HG02981 (cell line): ENCODE data around the gene MEGF11.
A peak's percentile ranks its signal among the peaks of the same experiment; 100 is the strongest.

ENCODE experiments used
- ATAC-seq: cut with Tn5 transposase; IDR thresholded peaks from one replicate; pipeline ENCODE4 v1.9.1; 2021; ENCODE audit warnings: mild to moderate bottlenecking, moderate library complexity; ENCODE audit not compliant: unreplicated experiment

Gene MEGF11

DNA sequence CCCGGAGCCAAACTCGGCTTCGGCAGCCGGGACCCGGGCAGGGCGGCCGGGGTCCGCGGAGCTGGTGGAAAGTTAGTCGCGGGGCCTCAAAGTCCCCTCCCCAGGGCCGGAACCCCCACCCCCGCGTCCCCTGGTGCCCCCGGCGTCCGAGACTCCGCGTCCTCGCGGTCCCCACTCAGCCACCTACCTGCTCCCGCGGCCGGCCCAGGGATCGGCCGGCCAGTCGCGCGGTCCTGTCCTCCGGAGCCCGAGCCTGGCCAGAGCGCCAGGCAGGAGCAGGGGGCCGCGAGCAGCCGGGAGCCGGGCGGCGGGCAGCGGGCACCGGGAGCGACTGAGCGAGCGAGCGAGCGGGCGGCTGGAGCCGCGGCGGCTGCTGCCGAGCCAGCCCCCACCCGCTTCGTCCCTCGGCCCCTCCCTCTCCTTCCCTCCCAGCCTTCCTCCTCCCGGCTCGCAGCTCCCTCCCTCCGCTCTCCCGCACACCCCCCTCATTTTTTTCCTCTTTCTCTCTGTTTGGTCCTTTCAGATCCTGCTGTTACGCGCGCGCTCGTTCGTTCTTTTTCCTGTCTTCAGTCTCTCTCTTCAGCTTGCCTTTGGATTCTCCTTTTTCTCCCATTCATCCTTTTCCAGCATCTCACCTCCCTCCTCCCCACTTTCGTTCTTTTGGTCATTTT lies at the start of gene MEGF11:
Gene MEGF11, minus strand, starts transcription at position 333 of the 671 bp plus-strand sequence. CDS start 125,347 bp downstream, outside the sequence.
- ATAC-seq = no peak

DNA sequence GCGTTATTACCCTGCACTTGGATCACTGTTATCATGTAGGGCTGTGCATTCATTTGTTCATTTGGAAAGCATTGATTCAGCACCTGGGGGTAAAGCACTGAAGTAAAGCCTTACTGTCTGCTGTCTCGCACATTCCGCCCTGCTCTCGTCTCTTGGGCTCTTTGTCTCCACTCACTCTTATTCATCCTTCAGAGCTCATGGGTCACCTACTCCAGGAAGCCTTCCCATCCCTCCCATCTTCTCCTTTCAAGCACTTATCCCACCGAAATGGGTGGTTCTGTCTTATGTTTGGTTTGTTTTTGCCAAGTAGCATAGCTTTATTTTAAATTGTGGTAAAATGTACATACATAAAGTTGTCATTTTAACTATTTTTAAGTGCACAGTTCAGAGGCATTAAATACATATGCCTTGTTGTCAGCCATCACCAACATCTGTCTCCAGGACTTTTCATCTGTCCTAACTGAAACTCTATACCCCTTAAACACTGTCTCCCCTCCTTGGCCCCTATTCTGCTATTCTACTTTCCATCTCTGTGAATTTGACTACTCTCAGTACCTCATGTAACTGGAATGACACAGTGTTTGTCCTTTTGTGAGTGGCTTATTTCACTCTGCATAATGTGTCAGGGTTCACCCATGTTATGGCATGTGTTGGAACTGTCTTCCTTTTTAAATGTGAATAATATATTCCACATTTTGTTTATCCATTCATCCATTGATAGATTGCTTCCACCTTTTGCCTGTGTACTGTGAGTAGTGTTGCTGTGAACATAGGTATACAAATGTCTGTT lies 49.1 kb upstream of the MEGF11 start:
- ATAC-seq = no peak

DNA sequence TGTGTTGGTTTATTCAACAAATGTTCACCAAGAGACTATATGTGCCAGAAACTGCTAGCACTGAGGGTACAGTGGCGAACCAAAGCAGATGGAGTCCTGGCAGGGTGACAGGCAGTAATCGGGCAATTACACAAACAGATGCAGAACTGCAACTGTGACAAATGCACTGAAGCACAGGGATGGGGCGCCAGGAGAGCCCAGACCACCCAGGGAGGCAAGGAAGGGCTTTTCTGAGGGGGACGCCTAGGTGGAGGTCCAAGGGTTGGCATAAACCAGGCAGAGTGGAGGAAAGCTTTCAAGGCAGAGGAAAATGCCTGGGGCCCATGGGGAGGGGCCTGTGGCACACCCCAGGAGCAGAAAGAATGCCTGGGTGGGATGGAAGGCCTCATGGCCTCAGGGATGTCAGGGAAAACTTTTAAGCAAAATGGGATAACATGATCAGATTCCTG lies 45.3 kb upstream of the MEGF11 start:
- ATAC-seq = no peak

DNA sequence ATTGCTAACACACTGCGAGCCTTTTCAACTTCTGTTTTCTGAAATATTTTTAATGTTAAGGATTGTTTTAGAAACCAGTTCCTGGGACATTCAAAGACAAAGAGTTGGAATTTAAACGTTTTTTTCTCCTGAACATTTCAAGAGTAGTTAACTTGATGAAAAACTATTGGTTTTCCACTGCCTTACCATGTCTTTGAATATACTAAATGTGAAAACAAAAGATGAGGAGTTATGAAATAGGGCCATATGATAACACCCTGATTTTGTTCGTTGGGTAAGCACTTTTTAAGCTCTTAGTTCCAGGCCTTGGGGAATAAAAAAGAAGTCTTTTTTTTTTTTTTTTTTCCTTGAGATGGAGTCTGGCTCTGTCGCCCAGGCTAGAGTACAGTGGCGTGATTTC lies 42.6 kb upstream of the MEGF11 start:
- no peak for ATAC-seq

DNA sequence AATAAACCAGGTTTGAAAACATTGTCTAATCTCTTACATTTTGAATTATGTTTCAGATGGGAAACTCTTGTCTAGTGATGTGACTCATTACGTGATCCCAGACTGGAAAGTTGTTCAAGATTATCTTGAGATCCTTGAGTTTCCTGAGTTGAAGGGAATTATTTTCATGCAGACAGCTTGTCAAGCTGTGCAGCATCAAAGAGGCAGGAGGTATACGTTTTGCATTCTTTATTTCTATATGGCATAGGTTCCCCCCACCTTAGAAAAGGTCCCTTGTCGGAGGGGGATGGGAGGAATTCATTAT lies 41.3 kb upstream of the MEGF11 start:
- ATAC-seq = no peak

DNA sequence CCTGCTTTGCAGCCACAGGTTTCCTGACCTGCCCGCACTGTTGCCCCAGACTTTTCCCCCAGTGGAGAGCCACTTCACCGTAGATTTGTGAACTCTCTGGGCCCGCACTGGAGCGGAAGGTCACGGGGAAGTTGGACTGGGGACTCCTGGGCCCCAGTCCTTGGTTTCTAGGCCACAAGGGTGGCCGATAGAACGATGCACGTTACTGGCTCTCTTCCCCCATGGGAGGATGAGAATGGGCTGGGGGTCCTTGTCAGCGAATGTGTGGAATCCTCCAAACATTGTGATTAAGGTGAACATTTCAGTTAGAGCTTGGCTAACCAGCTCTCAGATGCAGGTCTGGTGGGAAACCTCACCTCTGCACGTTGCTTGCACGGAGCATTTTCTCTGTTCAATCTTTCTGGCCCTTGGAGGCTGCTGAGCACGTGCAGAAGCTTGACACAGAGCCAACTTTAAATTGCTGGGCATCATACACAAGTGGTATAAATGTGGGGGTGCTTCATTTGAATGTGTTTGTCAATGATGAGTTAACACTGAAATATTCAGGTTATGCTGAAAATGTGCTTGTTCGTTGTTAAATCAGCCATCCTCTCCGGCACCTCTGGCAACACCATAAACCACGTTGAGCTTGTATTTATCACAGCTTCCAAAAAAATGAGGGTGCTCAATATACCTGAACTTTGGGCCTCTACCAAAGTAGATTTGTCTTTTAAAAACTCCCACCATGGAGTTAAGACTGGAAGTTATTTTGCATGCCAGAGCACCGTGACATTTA lies 40.8 kb upstream of the MEGF11 start:
- ATAC-seq = peak; percentile 14

DNA sequence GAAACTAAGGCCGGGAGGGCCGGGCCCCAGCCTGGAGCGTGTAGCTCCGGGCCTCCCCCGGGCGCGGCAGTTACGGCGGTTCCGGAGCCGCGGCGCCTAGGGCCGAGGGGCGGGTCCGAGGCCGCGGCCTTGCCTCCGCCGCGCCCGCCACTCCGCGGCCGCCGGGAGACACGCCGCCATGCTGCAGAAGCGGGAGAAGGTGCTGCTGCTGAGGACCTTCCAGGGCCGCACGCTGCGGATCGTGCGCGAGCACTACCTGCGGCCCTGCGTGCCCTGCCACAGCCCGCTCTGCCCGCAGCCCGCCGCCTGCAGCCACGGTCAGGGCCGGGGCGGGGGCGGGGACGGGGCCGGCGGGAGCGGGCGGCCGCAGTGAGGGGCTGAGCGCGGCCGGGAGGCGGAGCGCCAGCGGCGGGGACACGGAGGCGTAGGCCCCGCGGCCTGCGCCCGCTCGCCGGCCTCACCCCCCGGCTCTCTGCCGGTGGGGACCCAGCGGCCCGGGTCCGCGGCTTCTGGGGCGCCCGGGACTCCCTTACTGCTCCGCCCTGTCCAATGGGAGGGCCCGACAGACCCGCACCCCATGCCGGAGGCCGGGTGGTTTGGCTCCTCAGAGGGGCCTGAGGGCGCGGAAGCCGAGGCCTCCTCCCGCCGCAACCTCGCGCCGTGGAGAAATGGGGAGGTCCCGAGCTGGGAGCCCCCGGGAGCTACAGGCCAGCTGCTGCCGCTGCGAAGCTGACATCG lies 40.0 kb upstream of the MEGF11 start, which contains the start of gene DIS3L:
Gene DIS3L, plus strand, starts transcription at position 150 of the 738 bp plus-strand sequence. Its CDS starts 29 bp downstream, at position 179.
- peak; percentile 52 for ATAC-seq

DNA sequence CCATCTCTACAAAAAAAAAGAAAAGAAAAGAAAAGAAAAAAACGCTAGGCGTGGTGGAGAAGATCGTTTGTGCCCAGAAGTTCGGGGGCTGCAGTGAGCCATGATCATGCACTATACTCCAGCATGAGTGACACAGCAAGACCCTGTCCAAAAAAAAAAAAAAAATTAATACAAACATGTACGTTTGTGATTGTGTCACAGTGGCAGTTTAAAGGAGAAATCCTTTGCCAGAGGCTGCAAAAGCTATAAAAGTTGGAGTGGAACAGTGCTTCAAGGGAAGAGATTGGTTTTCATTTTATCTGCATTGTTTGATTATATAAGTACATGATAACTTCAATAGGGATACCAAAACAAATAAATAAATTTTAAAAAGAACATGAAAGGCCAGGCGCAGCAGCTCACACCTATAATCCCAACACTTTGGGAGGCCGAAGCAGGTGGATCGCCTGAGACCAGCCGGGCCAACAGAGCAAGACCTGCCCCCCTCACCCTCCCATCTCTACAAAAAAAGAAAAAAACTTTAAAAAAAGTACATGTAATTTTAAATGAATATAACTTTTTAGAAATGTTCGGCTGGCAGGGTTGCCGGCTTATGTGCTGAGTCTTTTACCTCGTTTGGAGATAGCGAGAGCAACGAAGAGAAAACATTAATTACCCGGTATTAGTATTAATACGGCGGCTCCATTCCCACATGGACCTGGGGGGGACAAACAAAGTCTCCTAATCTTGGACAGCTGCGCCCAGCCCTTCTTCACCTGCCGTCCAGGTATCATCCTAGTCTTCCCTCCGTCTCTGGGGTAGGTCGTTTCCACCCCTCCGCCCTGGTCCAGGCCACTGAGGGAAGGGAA lies 39.2 kb upstream of the MEGF11 start:
- ATAC-seq = no peak

DNA sequence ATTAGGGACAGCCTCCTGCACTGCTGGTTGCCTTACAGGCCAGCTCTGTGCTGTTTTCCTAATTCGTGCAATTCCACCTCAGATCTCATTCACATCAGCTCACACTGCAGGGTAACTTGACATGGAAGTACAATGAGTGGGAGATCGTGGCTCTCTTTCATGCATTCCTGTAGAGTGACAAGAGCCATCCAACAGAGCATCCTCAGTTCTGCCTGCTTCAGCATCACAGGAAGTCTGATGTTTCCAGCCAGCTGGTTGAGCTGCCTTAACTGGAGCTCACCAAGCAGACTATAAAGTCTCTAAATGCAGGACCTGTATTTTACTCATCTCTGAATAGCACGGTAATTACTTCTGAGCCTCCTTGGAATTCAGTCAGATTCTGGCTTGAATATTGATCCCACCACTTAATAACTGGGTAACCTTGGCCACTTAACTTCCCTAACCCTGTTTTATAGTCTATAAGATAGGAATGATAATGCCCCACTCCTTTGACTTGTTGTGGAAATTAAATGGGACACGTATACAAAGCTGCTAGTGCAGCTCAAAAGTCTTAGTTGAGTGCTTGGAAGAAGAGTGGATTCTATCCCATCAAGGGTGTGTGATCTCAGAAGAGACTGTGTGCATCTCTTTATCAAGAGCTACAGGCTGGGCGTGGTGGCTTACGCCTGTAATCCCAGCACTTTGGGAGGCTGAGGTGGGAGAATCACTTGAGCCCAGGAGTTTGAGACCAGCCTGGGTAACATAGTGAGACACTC lies 38.4 kb upstream of the MEGF11 start:
- ATAC-seq = no peak

DNA sequence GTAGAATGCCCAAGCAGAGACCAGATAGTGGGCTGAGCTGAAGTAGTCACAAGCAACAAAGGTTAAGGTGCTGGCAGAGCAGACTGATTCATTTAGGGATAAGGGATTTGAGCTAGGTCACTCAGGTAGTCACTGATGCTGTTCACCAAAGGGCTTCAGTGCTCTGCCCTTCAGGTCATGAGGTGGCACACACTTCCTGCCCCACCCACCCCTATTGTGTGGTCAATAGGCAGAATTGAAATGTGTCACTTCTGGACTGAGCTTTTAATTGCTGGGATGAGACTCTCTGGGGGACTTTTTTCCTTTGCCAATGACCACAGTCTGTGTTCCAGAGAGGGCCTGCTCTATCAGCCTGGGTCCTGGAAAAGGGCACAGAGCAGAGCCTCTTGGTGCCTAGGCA lies 37.0 kb upstream of the MEGF11 start:
- ATAC-seq = no peak

DNA sequence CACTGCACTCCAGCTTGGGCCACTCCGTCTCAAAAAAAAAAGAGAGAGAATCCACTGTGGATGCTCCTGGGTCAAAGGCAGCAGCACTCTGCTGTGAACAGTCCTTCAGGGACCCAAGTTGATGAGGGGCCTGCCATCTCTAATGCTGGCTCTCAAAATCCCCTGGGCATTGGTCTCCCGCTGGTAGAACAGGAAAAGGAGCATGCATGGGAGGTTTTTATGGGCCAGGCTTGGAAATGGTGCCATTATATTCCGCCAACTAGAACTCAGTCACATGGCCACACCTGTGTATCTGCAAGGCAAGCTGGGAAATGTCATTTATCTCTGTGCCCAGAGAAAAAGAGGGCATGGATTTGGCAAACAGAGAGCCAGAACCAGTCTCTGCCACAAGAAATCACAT lies 36.5 kb upstream of the MEGF11 start:
- ATAC-seq = no peak

DNA sequence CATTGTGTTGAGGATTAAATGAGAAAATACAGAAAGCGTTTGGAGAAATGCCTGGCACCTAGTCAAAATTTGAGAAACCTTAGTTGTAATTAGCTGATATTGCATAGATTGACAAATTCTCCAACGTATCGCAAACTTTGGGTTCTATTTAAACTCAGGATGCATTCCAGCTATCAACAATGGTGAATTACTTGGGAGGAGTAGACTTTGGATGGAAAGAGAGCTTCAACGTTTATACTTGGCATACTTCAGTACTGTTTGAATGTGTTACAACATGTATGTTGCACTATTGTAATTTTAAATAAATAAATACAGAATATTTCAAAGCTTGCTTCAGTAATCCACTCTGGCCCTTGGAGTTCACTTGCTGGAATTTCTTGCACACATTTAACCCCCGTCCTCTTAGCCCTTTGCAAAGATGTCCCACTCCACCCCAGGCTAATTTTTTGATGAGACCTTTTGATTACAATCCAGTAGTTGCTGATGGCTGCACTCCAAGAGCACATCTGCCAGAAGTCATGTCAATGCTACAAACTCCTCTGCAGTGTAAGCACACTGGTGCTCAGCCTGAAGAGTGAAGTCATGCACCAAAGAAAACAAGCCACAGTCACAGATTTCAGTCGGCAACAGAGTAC lies 35.1 kb upstream of the MEGF11 start:
- ATAC-seq = no peak

DNA sequence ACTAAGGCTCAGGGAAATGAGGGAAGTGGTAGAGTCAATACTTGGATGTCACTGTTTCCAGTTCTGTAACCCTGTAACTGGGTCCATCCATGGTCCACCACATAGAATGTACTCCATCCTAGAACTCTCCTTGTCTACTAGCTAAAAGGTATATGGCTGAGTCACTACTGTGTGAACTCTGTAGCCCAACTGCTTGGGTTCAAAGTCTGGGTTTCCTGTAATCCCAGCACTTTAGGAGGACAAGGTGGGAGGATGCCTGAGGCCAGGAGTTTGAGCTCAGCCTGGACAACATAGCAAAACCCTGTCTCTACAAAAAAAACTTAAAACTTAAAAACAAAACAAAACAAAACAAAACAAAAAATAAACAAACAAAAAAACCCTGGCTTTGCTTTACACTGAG lies 34.5 kb upstream of the MEGF11 start:
- no peak for ATAC-seq

DNA sequence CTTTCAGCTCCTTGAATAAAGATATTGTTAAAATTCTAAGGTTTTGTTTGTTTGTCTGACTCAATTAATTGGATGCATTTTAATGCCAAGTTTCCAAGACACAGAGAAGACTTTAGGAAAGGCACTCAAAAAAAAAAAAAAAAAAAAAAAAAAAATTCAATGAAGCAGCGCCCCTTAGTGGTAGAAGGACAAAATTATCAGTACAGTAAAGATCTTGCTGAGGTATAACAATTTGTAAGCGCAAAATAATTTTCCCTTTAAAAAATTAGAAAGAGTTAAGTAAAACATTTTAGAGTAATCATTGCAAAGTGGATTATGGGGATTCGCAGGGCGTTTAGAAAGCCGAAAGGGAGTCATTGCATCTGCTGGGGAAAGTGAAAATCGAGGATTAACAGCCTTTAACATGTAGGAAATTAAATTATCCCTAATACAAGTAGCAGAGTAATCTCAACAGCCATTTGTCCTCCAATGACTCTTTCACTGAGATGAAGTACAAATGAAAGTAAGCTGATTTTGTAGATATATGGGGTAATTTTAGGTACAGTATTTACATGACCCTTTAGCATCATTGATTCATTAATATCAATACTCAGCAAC lies 34.0 kb upstream of the MEGF11 start:
- ATAC-seq = no peak

DNA sequence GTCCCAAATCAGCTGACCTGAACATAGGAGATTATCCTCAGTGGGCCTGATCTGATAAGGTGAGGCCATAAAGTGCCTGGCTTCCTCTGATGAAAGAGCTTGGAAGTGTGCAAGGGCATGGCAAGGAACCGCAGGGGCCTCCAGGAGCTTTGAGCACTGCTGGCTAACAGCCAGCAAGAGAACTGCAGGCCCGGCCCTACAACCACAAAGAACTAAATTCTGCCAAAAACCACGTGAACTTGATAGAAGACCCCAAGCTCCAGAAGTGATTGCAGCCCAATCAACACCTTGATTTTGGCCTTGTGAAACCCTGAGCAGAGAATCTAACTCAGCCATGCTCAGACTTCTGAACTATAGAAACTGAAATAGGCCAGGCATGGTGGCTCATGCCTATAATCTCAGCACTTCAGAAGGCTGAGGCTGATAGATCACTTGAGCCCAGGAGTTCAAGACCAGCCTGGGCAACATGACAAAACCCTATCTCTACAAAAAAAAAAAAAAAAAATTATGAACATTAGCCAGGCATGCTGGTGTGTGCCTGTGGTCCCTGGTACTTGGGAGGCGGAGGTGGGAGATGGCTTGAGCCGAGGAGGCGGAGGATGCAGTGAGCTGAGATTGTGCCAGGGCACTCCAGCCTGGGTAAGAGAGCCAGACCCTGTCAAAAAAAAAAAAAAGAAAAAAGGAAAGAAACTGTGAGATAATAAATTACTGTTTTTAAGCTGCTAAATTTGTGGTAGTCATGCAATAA lies 32.2 kb upstream of the MEGF11 start:
- ATAC-seq = no peak

DNA sequence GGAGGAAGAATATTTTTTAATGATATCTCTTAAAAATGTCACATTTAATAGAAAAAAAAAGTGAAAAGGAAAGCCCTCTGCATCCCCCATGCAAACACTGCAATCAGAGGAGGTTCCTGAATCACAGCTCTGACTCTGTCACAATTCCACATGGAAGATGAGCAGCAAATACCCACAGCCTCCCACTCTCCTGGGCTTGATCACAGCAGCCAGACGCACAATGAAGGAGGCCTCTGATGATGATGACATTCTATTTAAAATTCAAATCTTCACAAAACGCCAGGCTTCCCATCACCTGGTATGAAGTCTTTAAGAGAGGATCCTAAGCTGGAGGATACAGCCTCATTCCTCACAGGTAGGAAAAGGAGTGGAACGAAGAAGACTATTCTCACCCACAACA lies 30.7 kb upstream of the MEGF11 start:
- no peak for ATAC-seq

DNA sequence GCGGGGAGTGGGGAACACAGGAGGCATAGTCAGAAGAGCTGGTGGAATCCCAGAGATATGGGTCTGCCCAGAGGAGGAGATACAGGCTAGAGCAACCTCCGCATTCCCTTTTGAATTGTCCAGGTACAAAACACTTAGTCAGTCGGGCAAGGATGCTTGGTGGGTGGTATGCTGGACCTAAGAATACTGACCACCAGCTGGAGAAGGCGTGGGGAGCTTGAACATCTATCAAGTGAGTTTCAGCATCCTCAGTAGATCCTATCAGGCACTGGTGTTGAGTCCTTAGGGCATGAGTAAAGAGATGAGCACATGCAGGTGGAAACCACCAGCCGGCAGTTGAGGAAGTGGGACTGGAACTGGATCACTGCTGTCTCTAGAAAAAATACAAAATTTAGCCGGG lies 25.1 kb upstream of the MEGF11 start:
- ATAC-seq = no peak

DNA sequence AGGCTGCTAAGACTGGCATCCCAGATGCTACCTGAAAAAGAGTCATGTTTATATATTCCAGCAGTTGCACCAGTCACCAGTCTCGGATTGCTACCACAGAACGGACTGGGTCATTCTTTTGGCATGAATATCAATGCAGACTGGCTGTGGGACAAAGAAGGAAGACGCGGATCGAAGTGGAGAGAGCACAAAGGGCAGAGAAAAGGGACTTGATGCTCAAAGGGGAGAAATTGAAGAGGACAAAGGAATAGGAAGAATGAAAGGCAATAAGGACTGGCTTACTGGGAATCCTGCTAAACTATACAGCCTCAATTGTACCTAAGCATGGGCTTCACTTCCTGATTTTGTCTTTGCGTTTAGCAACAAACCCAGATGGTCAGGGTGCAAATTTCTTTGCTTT lies 24.5 kb upstream of the MEGF11 start:
- no peak for ATAC-seq
